GM21529 (cell line): Measurements from ENCODE around the gene RBBP6.
"Not testable (repeated sequence)": the region's sequence is repeated elsewhere in the genome, so short reads cannot be mapped to it uniquely, and the experiment has no call there.

Experiments
- ATAC-seq: cut with Tn5 transposase; IDR thresholded peaks from one replicate; pipeline ENCODE4 v1.9.1; 2021; ENCODE audit not compliant: unreplicated experiment

RBBP6 gene

GRCh38 chr16:24555346-24555872 is 16.0 kb downstream of the RBBP6 start:
- no peak for ATAC-seq

GRCh38 chr16:24562811-24563210 is 23.4 kb downstream of the RBBP6 start:
- ATAC-seq: no peak

GRCh38 chr16:24568392-24568791 is 29.0 kb downstream of the RBBP6 start:
- ATAC-seq: no peak

GRCh38 chr16:24571096-24571495 is 31.7 kb downstream of the RBBP6 start:
- no peak for ATAC-seq

GRCh38 chr16:24572069-24572468 is 32.7 kb downstream of the RBBP6 start:
- ATAC-seq: no peak

GRCh38 chr16:24573141-24573540 is 33.8 kb downstream of the RBBP6 start:
- ATAC-seq: no peak

GRCh38 chr16:24574515-24575485 is 35.4 kb downstream of the RBBP6 start:
- not testable (repeated sequence) for ATAC-seq

- not testable (repeated sequence) for ATAC-seq
Observed at GRCh38 chr16:24575791-24576190, 36.4 kb downstream of the RBBP6 start.

GRCh38 chr16:24577167-24577566 is 37.8 kb downstream of the RBBP6 start:
- no peak for ATAC-seq

- no peak for ATAC-seq
Observed at GRCh38 chr16:24580665-24581064, 41.3 kb downstream of the RBBP6 start.

GRCh38 chr16:24583494-24583893 is 44.1 kb downstream of the RBBP6 start:
- ATAC-seq: no peak

GRCh38 chr16:24589997-24590396 is 50.6 kb downstream of the RBBP6 start:
- ATAC-seq: no peak

GRCh38 chr16:24598777-24599437 is 59.5 kb downstream of the RBBP6 start:
- no peak for ATAC-seq

- no peak for ATAC-seq
Observed at GRCh38 chr16:24609417-24609739, 70.0 kb downstream of the RBBP6 start.

- ATAC-seq: no peak
Observed at GRCh38 chr16:24609740-24610415, 70.5 kb downstream of the RBBP6 start.

GRCh38 chr16:24610416-24610755 is 71.0 kb downstream of the RBBP6 start:
- ATAC-seq: no peak

GRCh38 chr16:24611310-24611709 is 71.9 kb downstream of the RBBP6 start:
- ATAC-seq: no peak

- ATAC-seq: no peak
Observed at GRCh38 chr16:24612656-24613055, 73.3 kb downstream of the RBBP6 start.

GRCh38 chr16:24613267-24613666 is 73.9 kb downstream of the RBBP6 start:
- not testable (repeated sequence) for ATAC-seq

- ATAC-seq: no peak
Observed at GRCh38 chr16:24617502-24617901, 78.1 kb downstream of the RBBP6 start.
